Activated CD8-positive, alpha-beta T cell treated with anti-CD3 and anti-CD28 coated beads for 36 hours (primary cell): Measurements from ENCODE around the gene CCRL2. TPM values are rescaled to one million over a fixed set of nuclear protein-coding genes. Genes with fewer than 3 reads are reported as not detected.
A peak's percentile ranks its signal among the peaks of the same experiment; 100 is the strongest.
"Not testable (repeated sequence)": the region's sequence is repeated elsewhere in the genome, so short reads cannot be mapped to it uniquely, and the experiment has no call there.

Experiments used
- ATAC-seq: fragments of 200-7000 bp; cut with Tn5 transposase; one replicate; pipeline ENCODE4 v1.10.0; 2021; ENCODE audit warnings: mild to moderate bottlenecking, moderate library complexity
- CTCF ChIA-PET: fragments of 350-600 bp; sonication (Branson Sonifier 250); formaldehyde crosslinking; loops from one replicate; lab custom pipeline; 2021; ENCODE audit warnings: antibody characterized with exemption; lab: Charles Lee
- POLR2A ChIA-PET: fragments of 350-600 bp; sonication (Branson Sonifier 250); formaldehyde crosslinking; loops from one replicate; lab custom pipeline; 2021; ENCODE audit warnings: antibody characterized with exemption; lab: Charles Lee
- DNase-seq: peaks from one replicate; pipeline ENCODE4 v3.0.0-alpha.2; 2020
- H3K27ac Mint-ChIP-seq: one replicate; pipeline ENCODE4 v1.8.0; 2021; ENCODE audit warnings: mild to moderate bottlenecking, mixed read lengths
- H3K27me3 Mint-ChIP-seq: one replicate; pipeline ENCODE4 v1.8.0; 2021; ENCODE audit warnings: mixed read lengths
- H3K36me3 Mint-ChIP-seq: one replicate; pipeline ENCODE4 v1.8.0; 2021; ENCODE audit warnings: low read depth, mixed read lengths
- H3K4me1 Mint-ChIP-seq: one replicate; pipeline ENCODE4 v1.8.0; 2021; ENCODE audit warnings: low read depth, mixed read lengths
- H3K4me3 Mint-ChIP-seq: one replicate; pipeline ENCODE4 v1.8.0; 2021; ENCODE audit warnings: mild to moderate bottlenecking, moderate library complexity, mixed read lengths
- H3K9me3 Mint-ChIP-seq: one replicate; pipeline ENCODE4 v1.8.0; 2021; ENCODE audit warnings: mixed read lengths
- CTCF ChIP-seq: fragments of 200-600 bp; IDR thresholded peaks from one replicate; pipeline ENCODE4 v1.8.0; 2022; ENCODE audit warnings: antibody characterized with exemption, mild to moderate bottlenecking
- intact Hi-C: fragments of 100-400 bp; cut with micrococcal nuclease; formaldehyde crosslinking; loops from one replicate; pipeline ENCODE4 v1.10.0; 2022
- total RNA-seq, 2 experiments: library from RNA; stranded (reverse); gene quantifications; one replicate each; pipeline ENCODE4 v1.2.3, GENCODE V29; 2021

Gene CCRL2
- total RNA-seq, 2 experiments from 2014 or later, result 2.8 TPM

- no peaks in the 10 kb centered on the region for H3K9me3 Mint-ChIP-seq
- POLR2A ChIA-PET, result interaction anchor here (1.3 kb wide), 1 partner anchor 15 kb away, joined by 4 read pairs; no protein-coding TSS in a partner anchor
- CTCF ChIA-PET, result interaction anchor here (0.8 to 5.5 kb wide), 6 partner anchors 9 to 304 kb away, joined by 3 to 33 read pairs (median 5); partner anchors contain the start of genes CCR5 and CCR5AS
- H3K36me3 Mint-ChIP-seq, result no peaks in the 10 kb centered on the region
- TF ChIP-seq CTCF, result no peak
- H3K27me3 Mint-ChIP-seq, result peaks cover 4% of the 10 kb centered on the region
- intact Hi-C loops, result no loop called here
- DNase-seq (no peak), ATAC-seq (no peak)
- H3K4me1 Mint-ChIP-seq, result peaks cover 23% of the 10 kb centered on the region
- H3K27ac Mint-ChIP-seq, result no peak overlapping the region
- no peak overlapping the region for H3K4me3 Mint-ChIP-seq
Observed at GRCh38 chr3:46383211-46383950, 23.7 kb upstream of the CCRL2 start.

- peaks cover 4% of the 10 kb centered on the region for H3K27me3 Mint-ChIP-seq
Observed at GRCh38 chr3:46383951-46384330, 23.1 kb upstream of the CCRL2 start.

GRCh38 chr3:46386205-46386604, 20.9 kb upstream of the CCRL2 start:
- Mint-ChIP-seq H3K4me1 (peaks cover 15% of the 10 kb centered on the region), H3K36me3 (no peaks in the 10 kb centered on the region), H3K27me3 (peaks cover 4% of the 10 kb centered on the region), H3K27ac (no peak overlapping the region), H3K9me3 (no peaks in the 10 kb centered on the region), H3K4me3 (no peak overlapping the region)
- no peak for TF ChIP-seq CTCF
- ChIA-PET CTCF (interaction anchor here (0.9 to 1.7 kb wide), 4 partner anchors 14 to 307 kb away, joined by 3 read pairs; no protein-coding TSS in a partner anchor), POLR2A (interaction anchor here (0.8 kb wide), 1 partner anchor 26 kb away, joined by 3 read pairs; no protein-coding TSS in a partner anchor)
- DNase-seq (peak; percentile 37), ATAC-seq (peak; percentile 88)
- intact Hi-C loops, result no loop called here

More at GRCh38 chr3:46383951-46384330, 23.1 kb upstream of the CCRL2 start:
- Mint-ChIP-seq H3K9me3 (no peaks in the 10 kb centered on the region), H3K36me3 (no peaks in the 10 kb centered on the region), H3K4me3 (no peak overlapping the region), H3K4me1 (peaks cover 21% of the 10 kb centered on the region), H3K27ac (no peak overlapping the region)
- ATAC-seq (no peak), DNase-seq (no peak)
- CTCF ChIA-PET, result interaction anchor here (1.1 to 5.5 kb wide), 4 partner anchors 13 to 304 kb away, joined by 3 to 33 read pairs (median 10); partner anchors contain the start of gene CCR5
- intact Hi-C loops, result no loop called here
- no peak for TF ChIP-seq CTCF
- POLR2A ChIA-PET, result no interaction called here

- H3K27ac Mint-ChIP-seq, ATAC-seq, H3K4me3 Mint-ChIP-seq, DNase-seq, H3K36me3 Mint-ChIP-seq, H3K4me1 Mint-ChIP-seq, H3K27me3 Mint-ChIP-seq, H3K9me3 Mint-ChIP-seq, intact Hi-C loops: not testable (repeated sequence)
- CTCF ChIA-PET, result interaction anchor here (1.0 kb wide), 1 partner anchor 100 kb away, joined by 4 read pairs; no protein-coding TSS in a partner anchor
- POLR2A ChIA-PET, result interaction anchor here (0.5 kb wide), 1 partner anchor 58 kb away, joined by 3 read pairs; no protein-coding TSS in a partner anchor
Observed at GRCh38 chr3:46388847-46389246, 18.2 kb upstream of the CCRL2 start.

- CTCF ChIA-PET, result interaction anchor here (1.0 kb wide), 1 partner anchor 99 kb away, joined by 4 read pairs; no protein-coding TSS in a partner anchor
- peaks cover 4% of the 10 kb centered on the region for H3K27me3 Mint-ChIP-seq
- ATAC-seq (no peak), DNase-seq (no peak)
- no peak for TF ChIP-seq CTCF
- no peak overlapping the region for H3K27ac Mint-ChIP-seq
- peaks cover 4% of the 10 kb centered on the region for H3K4me1 Mint-ChIP-seq
- intact Hi-C loops, result no loop called here
- POLR2A ChIA-PET, result no interaction called here
- H3K4me3 Mint-ChIP-seq, result no peak overlapping the region
- H3K9me3 Mint-ChIP-seq, result no peaks in the 10 kb centered on the region
- H3K36me3 Mint-ChIP-seq, result no peaks in the 10 kb centered on the region
Observed at GRCh38 chr3:46389306-46389705, 17.8 kb upstream of the CCRL2 start.

GRCh38 chr3:46391526-46391925, 15.5 kb upstream of the CCRL2 start:
- H3K9me3 Mint-ChIP-seq, CTCF ChIA-PET, H3K4me3 Mint-ChIP-seq, H3K4me1 Mint-ChIP-seq, DNase-seq, ATAC-seq, H3K36me3 Mint-ChIP-seq, H3K27ac Mint-ChIP-seq, H3K27me3 Mint-ChIP-seq, intact Hi-C loops: not testable (repeated sequence)
- POLR2A ChIA-PET, result interaction anchor here (0.6 kb wide), 1 partner anchor 259 kb away, joined by 3 read pairs; no protein-coding TSS in a partner anchor
